WERI-Rb-1 (cell line): ENCODE data around the gene PTPRN2.

Experiments
- DNase-seq: peaks from one replicate; pipeline ENCODE4 v3.0.0-alpha.2; 2020
- H3K27ac ChIP-seq: fragments of 250-450 bp; sonication (Bioruptor Pico); 2 replicates; pipeline ENCODE4 v1.5.1; 2020; ENCODE audit warnings: mild to moderate bottlenecking, moderate library complexity
- H3K27me3 ChIP-seq: fragments of 250-450 bp; sonication (Bioruptor Pico); 2 replicates; pipeline ENCODE4 v1.5.1; 2021; ENCODE audit warnings: mild to moderate bottlenecking, low read depth, moderate library complexity; ENCODE audit not compliant: insufficient read depth, severe bottlenecking
- H3K36me3 ChIP-seq: fragments of 250-450 bp; sonication (Bioruptor Pico); 2 replicates; pipeline ENCODE4 v1.5.1; 2020; ENCODE audit warnings: mild to moderate bottlenecking, moderate library complexity
- H3K4me3 ChIP-seq: 2 replicates; pipeline ENCODE4 v1.5.1; 2011; ENCODE audit warnings: low read depth, mild to moderate bottlenecking, control low read depth, low read length
- H3K9me3 ChIP-seq: fragments of 250-450 bp; sonication (Bioruptor Pico); 2 replicates; pipeline ENCODE4 v1.5.1; 2021; ENCODE audit warnings: mild to moderate bottlenecking, moderate library complexity; ENCODE audit not compliant: severe bottlenecking
- CTCF ChIP-seq: IDR thresholded peaks from 2 replicates; pipeline ENCODE4 v1.5.1; 2011; ENCODE audit warnings: low read depth, mild to moderate bottlenecking, control low read depth, inconsistent platforms, low read length

PTPRN2 gene

DNA sequence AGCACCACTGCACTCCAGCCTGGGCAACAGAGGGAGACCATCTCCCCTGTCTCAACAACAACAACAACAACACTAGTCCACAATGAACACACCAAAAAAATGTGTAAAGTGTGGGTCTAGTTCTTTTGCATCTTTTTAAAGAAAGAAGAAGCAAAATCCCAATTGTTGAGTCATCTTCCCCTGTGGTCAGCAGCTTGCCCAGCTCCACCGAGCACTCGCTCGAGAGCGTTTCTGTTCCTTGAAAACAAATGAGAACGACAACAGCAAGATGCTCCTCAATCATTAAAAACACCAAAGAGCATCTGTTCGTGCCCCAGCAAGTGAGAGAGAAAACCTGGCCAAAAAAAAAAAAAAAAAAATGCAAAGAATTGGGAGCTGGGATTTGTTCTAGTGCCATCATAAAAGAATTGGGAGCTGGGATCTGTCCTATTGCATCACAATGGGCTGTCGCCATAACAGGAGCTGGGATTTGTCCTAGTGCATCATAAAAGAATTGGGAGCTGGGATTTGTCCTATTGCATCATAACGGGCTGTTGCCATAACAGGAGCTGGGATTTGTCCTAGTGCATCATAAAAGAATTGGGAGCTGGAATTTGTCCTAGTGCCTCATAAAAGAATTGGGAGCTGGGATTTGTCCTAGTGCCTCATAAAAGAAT lies 118.1 kb downstream of the PTPRN2 start:
- no peak for TF ChIP-seq CTCF
- DNase-seq: no peak
- no peak overlapping the region for H3K27ac ChIP-seq
- no peaks in the 10 kb centered on the region for H3K9me3 ChIP-seq
- no peaks in the 10 kb centered on the region for H3K36me3 ChIP-seq
- no peak overlapping the region for H3K4me3 ChIP-seq
- no peaks in the 10 kb centered on the region for H3K27me3 ChIP-seq

- no peaks in the 10 kb centered on the region for H3K9me3 ChIP-seq
- no peak for DNase-seq
- no peak overlapping the region for H3K4me3 ChIP-seq
- TF ChIP-seq CTCF: no peak
- no peak overlapping the region for H3K27ac ChIP-seq
- H3K36me3 ChIP-seq: no peaks in the 10 kb centered on the region
- H3K27me3 ChIP-seq: no peaks in the 10 kb centered on the region
Measured at GRCh38 chr7:158468700-158469296, 118.8 kb downstream of the PTPRN2 start.

- H3K27me3 ChIP-seq: no peaks in the 10 kb centered on the region
- no peaks in the 10 kb centered on the region for H3K9me3 ChIP-seq
- H3K27ac ChIP-seq: no peak overlapping the region
- no peak overlapping the region for H3K4me3 ChIP-seq
- no peak for DNase-seq
- no peaks in the 10 kb centered on the region for H3K36me3 ChIP-seq
- no peak for TF ChIP-seq CTCF
Measured at GRCh38 chr7:158468181-158468580, 119.4 kb downstream of the PTPRN2 start.

GRCh38 chr7:158467562-158467961 lies 120.1 kb downstream of the PTPRN2 start:
- no peak overlapping the region for H3K4me3 ChIP-seq
- no peak overlapping the region for H3K27ac ChIP-seq
- H3K27me3 ChIP-seq: no peaks in the 10 kb centered on the region
- no peaks in the 10 kb centered on the region for H3K9me3 ChIP-seq
- DNase-seq: no peak
- no peak for TF ChIP-seq CTCF
- H3K36me3 ChIP-seq: no peaks in the 10 kb centered on the region

DNA sequence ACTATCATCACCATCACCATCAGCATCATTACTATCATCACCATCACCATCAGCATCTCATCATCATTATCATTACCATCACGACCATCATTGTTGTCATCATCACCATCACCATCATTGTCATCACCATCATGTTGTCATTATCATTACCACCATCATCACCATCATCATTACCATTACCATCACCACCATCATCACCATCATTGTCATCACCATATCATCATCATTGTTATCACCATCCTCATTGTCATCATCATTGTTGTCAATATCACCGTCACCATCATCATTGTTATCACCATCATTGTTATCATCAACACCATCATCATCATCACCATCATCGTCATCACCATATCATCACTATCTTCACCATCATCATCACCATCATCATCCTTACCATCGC lies 124.3 kb downstream of the PTPRN2 start:
- Histone ChIP-seq H3K27me3 (no peaks in the 10 kb centered on the region), H3K4me3 (no peak overlapping the region), H3K9me3 (no peaks in the 10 kb centered on the region), H3K27ac (no peak overlapping the region), H3K36me3 (no peaks in the 10 kb centered on the region)
- TF ChIP-seq CTCF: no peak
- DNase-seq: no peak

- Histone ChIP-seq H3K27me3 (no peaks in the 10 kb centered on the region), H3K9me3 (no peaks in the 10 kb centered on the region), H3K36me3 (no peaks in the 10 kb centered on the region), H3K27ac (no peak overlapping the region), H3K4me3 (no peak overlapping the region)
- DNase-seq: no peak
- TF ChIP-seq CTCF: no peak
Measured at GRCh38 chr7:158461824-158462223, 125.8 kb downstream of the PTPRN2 start.
